Activated CD8-positive, alpha-beta T cell treated with anti-CD3 and anti-CD28 coated beads for 36 hours (primary cell): ENCODE data around the gene CPEB2. TPM values are rescaled to one million over a fixed set of nuclear protein-coding genes. Genes with fewer than 3 reads are reported as not detected.
A peak's percentile ranks its signal among the peaks of the same experiment; 100 is the strongest.

ENCODE experiments used
- ATAC-seq: fragments of 200-7000 bp; cut with Tn5 transposase; one replicate; pipeline ENCODE4 v1.10.0; 2021; ENCODE audit warnings: mild to moderate bottlenecking, moderate library complexity
- CTCF ChIA-PET: fragments of 350-600 bp; sonication (Branson Sonifier 250); formaldehyde crosslinking; loops from one replicate; lab custom pipeline; 2021; ENCODE audit warnings: antibody characterized with exemption; lab: Charles Lee
- POLR2A ChIA-PET: fragments of 350-600 bp; sonication (Branson Sonifier 250); formaldehyde crosslinking; loops from one replicate; lab custom pipeline; 2021; ENCODE audit warnings: antibody characterized with exemption; lab: Charles Lee
- DNase-seq: peaks from one replicate; pipeline ENCODE4 v3.0.0-alpha.2; 2020
- H3K27ac Mint-ChIP-seq: one replicate; pipeline ENCODE4 v1.8.0; 2021; ENCODE audit warnings: mild to moderate bottlenecking, mixed read lengths
- H3K27me3 Mint-ChIP-seq: one replicate; pipeline ENCODE4 v1.8.0; 2021; ENCODE audit warnings: mixed read lengths
- H3K36me3 Mint-ChIP-seq: one replicate; pipeline ENCODE4 v1.8.0; 2021; ENCODE audit warnings: low read depth, mixed read lengths
- H3K4me1 Mint-ChIP-seq: one replicate; pipeline ENCODE4 v1.8.0; 2021; ENCODE audit warnings: low read depth, mixed read lengths
- H3K4me3 Mint-ChIP-seq: one replicate; pipeline ENCODE4 v1.8.0; 2021; ENCODE audit warnings: mild to moderate bottlenecking, moderate library complexity, mixed read lengths
- H3K9me3 Mint-ChIP-seq: one replicate; pipeline ENCODE4 v1.8.0; 2021; ENCODE audit warnings: mixed read lengths
- CTCF ChIP-seq: fragments of 200-600 bp; IDR thresholded peaks from one replicate; pipeline ENCODE4 v1.8.0; 2022; ENCODE audit warnings: antibody characterized with exemption, mild to moderate bottlenecking
- intact Hi-C: fragments of 100-400 bp; cut with micrococcal nuclease; formaldehyde crosslinking; loops from one replicate; pipeline ENCODE4 v1.10.0; 2022
- total RNA-seq, 2 experiments: library from RNA; stranded (reverse); gene quantifications; one replicate each; pipeline ENCODE4 v1.2.3, GENCODE V29; 2021

Gene CPEB2
- total RNA-seq, 2 experiments from 2014 or later, result 4.1 to 5.3 TPM

- intact Hi-C loops, result loop anchor here (5.0 to 10.0 kb wide), 4 partner anchors 79 to 1349 kb away; partner anchors contain the start of gene FBXL5
- Mint-ChIP-seq H3K9me3 (no peaks in the 10 kb centered on the region), H3K27ac (peak overlapping the region; percentile 72), H3K4me3 (peak overlapping the region; percentile 81), H3K4me1 (peaks cover 15% of the 10 kb centered on the region), H3K27me3 (no peaks in the 10 kb centered on the region), H3K36me3 (peaks cover 3% of the 10 kb centered on the region)
- TF ChIP-seq CTCF, result no peak
- DNase-seq (peak; percentile 69), ATAC-seq (peak; percentile 9)
- POLR2A ChIA-PET, result interaction anchor here (0.6 to 1.2 kb wide), 5 partner anchors 14 to 776 kb away, joined by 3 to 4 read pairs (median 3); no protein-coding TSS in a partner anchor
- CTCF ChIA-PET, result interaction anchor here (0.7 to 2.3 kb wide), 4 partner anchors 11 to 1349 kb away, joined by 3 to 6 read pairs (median 3); no protein-coding TSS in a partner anchor
Observed at GRCh38 chr4:15003401-15003890, 1.2 kb downstream of the CPEB2 start.

GRCh38 chr4:15003891-15004738, 1.8 kb downstream of the CPEB2 start:
- ChIA-PET CTCF (interaction anchor here (1.0 to 2.3 kb wide), 3 partner anchors 11 to 229 kb away, joined by 3 to 6 read pairs (median 3); no protein-coding TSS in a partner anchor), POLR2A (interaction anchor here (0.8 to 1.2 kb wide), 4 partner anchors 14 to 775 kb away, joined by 3 to 4 read pairs (median 4); no protein-coding TSS in a partner anchor)
- H3K9me3 Mint-ChIP-seq, result no peaks in the 10 kb centered on the region
- peaks cover 15% of the 10 kb centered on the region for H3K4me1 Mint-ChIP-seq
- intact Hi-C loops, result loop anchor here (5.0 to 10.0 kb wide), 4 partner anchors 79 to 1349 kb away; partner anchors contain the start of gene FBXL5
- H3K4me3 Mint-ChIP-seq, result peak overlapping the region; percentile 81
- no peaks in the 10 kb centered on the region for H3K27me3 Mint-ChIP-seq
- TF ChIP-seq CTCF, result no peak
- ATAC-seq, result no peak
- peak; percentile 56 for DNase-seq
- H3K27ac Mint-ChIP-seq, result peak overlapping the region; percentile 85
- H3K36me3 Mint-ChIP-seq, result peaks cover 5% of the 10 kb centered on the region

GRCh38 chr4:15004739-15005301, 2.5 kb downstream of the CPEB2 start:
- Mint-ChIP-seq H3K27ac (peak overlapping the region; percentile 85), H3K4me1 (peaks cover 21% of the 10 kb centered on the region), H3K36me3 (peaks cover 8% of the 10 kb centered on the region), H3K9me3 (no peaks in the 10 kb centered on the region), H3K4me3 (peak overlapping the region; percentile 81), H3K27me3 (no peaks in the 10 kb centered on the region)
- ChIA-PET CTCF (interaction anchor here (2.3 kb wide), 1 partner anchor 10 kb away, joined by 6 read pairs; no protein-coding TSS in a partner anchor), POLR2A (interaction anchor here (1.2 kb wide), 2 partner anchors 13 to 24 kb away, joined by 3 to 4 read pairs; no protein-coding TSS in a partner anchor)
- DNase-seq (peak; percentile 43), ATAC-seq (no peak)
- intact Hi-C loops, result loop anchor here (5.0 to 10.0 kb wide), 4 partner anchors 80 to 1350 kb away; partner anchors contain the start of gene FBXL5
- no peak for TF ChIP-seq CTCF

GRCh38 chr4:15005474-15006115, 3.3 kb downstream of the CPEB2 start:
- no peaks in the 10 kb centered on the region for H3K9me3 Mint-ChIP-seq
- TF ChIP-seq CTCF, result no peak
- H3K27me3 Mint-ChIP-seq, result no peaks in the 10 kb centered on the region
- no peak for ATAC-seq
- ChIA-PET POLR2A (no interaction called here), CTCF (interaction anchor here (3.1 kb wide), 1 partner anchor 15 kb away, joined by 8 read pairs; no protein-coding TSS in a partner anchor)
- peak overlapping the region; percentile 81 for H3K4me3 Mint-ChIP-seq
- peaks cover 8% of the 10 kb centered on the region for H3K36me3 Mint-ChIP-seq
- intact Hi-C loops, result loop anchor here (10.0 kb wide), 2 partner anchors 81 to 1351 kb away; no protein-coding TSS in a partner anchor
- peak overlapping the region; percentile 83 for H3K27ac Mint-ChIP-seq
- peaks cover 26% of the 10 kb centered on the region for H3K4me1 Mint-ChIP-seq
- DNase-seq, result no peak
